HCEC 1CT (cell line): ENCODE results near the gene IRF6.

Experiments used
- DNase-seq: peaks from one replicate; pipeline ENCODE4 v3.0.0-alpha.2; 2017

Gene IRF6

DNA sequence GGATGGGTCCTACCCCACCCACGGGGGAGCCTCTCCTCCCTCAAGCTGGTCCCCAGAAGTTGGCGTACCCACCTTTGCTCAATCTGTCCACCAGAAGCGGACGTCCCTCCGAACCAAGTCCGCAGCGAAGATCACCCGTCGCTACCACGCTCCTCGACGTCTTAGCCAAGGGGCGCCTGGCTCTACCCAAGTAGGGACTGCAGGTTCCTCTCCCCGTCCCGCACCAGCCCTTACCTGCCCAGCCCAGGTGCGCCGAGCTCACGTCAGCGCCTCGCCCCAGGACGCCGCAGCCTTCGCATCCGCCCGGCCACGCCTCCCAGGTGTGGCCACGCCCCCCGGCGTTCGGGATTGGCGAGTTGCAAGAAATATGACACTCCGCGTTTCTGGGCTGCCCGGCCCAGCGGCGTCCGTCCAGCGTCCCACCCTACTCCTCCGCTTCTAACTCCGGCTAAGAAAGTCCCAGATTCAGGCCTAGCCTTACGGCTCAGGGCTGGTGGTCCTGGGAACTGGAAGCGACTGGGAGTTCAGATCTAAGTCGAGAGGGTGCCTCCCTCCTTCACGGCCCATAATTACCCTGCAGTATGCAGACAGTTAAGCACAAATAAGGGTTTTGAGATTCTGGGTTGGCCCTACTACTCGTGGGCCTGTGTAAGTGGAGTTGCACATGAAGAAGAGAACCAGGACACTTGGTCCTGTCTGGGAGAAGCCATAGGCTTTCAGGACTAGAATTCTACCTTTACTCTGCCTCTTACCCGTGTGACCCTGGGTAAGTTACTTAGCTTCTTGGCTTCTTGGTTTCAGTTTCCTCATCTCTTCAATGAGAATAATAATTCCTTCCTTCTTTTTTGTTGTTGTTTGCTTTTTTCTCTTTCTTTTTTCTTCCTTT lies at the start of gene IRF6:
Gene IRF6 (minus strand): TSS at position 268 of the 886 bp plus-strand sequence. CDS start 4,729 bp downstream, outside the sequence.
- DNase-seq, result no peak

DNA sequence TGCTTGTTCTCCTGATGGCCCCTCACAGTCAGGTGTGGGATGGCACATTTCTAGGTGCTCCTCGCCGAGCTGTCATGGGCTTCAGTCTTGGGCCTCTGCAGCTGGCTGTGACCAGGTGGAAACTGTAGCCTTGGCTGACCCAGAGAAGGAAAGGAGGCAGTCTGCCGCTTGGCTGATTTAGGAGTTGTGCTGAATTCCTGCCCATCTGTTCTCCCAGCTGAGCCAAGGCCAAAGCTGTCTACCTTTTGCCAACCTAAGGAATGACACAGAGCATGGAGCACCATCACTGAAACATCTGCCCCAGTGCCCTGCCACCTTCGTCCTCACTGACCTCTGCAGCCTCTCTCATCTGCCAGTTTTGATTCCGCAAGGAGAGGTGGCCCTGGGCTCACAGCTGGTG lies 49.7 kb upstream of the IRF6 start:
- DNase-seq, result no peak

DNA sequence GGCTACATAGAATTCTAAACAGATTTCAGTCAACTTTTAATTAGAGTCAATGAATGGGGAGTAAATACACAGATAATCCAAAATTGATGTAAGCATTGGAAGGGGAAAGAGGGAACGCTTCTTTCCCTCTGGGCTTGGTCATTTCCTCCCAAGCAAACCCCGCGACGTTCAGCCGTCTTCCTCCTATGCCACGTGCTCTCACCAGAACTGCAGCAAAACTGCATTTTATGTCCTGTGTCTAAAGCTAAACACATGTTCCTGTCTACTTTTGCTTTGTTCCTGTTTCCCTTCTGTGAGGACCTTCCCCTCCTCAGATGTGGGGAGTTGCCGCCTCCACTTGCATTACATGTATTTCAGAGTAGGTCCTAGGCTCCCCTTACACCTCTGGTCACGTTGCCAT lies 49.1 kb upstream of the IRF6 start:
- no peak for DNase-seq

- no peak for DNase-seq
These were observed 48.3 kb upstream of the IRF6 start for GRCh38 chr1:209854196-209854595.

DNA sequence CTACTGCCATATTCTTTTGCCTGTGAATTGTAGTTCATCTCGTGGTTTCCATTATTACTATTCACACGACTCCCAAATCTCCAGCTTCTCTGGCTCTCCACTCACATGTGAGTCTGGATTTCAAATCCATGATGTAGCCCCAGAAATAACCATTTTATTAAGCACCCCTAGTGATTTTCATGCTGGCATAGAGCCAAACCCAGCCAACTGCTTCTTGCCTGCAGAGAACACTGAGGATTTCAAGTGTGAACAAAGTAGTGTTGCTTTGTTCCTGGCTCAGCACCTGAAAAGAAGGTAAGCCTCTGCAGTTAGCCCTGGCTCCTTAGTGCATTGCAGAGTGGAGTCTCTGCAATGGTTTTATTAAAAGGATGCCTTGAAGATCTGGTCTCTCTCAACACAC lies 47.7 kb upstream of the IRF6 start:
- no peak for DNase-seq

DNA sequence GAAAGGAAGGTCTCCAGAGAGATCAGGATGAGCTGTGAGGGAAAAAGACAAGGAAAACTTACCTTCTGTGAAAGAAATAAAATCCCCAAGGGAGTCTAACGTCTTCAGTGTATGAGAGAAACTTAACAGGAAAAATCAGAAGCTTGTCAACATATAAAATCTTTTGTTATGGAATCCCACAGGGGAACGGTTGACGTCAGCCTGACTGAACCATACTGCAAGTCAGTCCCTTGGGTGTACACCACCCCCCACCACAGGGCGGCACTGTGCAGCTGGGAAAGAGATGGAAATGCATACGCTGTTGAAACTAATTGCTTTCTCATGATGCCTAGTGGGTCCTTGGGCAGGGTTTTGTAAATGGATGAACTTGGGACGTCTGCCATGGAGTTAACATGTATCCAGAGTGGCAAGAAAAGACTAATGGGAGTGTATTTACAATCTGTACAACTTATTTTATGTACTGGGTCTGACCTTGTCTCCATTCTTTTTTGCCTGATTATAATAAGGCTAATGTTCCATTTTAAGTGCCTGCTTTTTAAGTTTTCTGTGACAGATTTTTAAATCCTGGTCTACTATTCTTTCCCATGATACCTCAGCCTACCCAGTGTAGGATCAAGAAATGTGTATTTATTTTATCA lies 44.5 kb upstream of the IRF6 start:
- DNase-seq, result peak; percentile 48

- no peak for DNase-seq
These were observed 43.4 kb upstream of the IRF6 start for GRCh38 chr1:209849388-209849787.

DNA sequence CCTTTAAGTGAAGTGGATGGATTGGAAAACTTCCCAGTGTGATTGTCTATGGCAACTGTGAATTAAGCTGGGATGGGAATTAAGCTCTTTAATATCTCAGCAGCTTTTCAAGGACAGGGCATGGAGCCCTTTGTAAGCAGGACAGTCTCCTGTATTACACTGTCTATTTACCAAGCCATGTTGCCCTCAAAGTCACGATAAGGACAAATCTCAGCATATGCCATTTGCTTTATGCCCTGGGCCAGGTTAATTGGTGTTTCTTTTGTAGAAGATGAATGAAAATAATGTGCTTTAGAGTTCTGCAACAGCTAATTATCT lies 39.4 kb upstream of the IRF6 start:
- no peak for DNase-seq

GRCh38 chr1:209844695-209845407 lies 38.9 kb upstream of the IRF6 start:
- no peak for DNase-seq

GRCh38 chr1:209840611-209841010 lies 34.7 kb upstream of the IRF6 start:
- DNase-seq, result no peak

- peak; percentile 95 for DNase-seq
These were observed 34.1 kb upstream of the IRF6 start for GRCh38 chr1:209839875-209840546.

DNA sequence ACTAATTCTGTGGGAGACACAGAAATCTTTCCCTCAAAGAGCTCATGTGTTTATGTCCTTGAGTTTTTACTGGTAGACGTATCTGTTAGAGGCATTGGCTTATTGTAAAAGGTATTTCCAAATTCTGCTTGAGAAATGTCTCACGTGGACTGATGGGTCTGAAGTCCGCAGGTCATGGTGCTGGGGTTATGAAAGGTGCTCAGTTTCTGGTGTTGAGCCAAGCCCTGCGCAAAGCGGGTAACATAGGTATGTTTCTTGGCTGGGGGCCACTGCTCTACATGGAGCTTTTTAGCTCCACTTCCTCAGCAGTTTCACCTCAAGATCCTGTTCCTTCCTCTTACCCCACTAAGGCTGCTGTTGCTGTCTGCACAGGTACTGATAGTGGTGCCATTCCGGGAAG lies 32.6 kb upstream of the IRF6 start:
- no peak for DNase-seq

GRCh38 chr1:209837671-209838070 lies 31.7 kb upstream of the IRF6 start:
- DNase-seq, result no peak

GRCh38 chr1:209835782-209836298 lies 29.9 kb upstream of the IRF6 start:
- DNase-seq, result peak; percentile 76

DNA sequence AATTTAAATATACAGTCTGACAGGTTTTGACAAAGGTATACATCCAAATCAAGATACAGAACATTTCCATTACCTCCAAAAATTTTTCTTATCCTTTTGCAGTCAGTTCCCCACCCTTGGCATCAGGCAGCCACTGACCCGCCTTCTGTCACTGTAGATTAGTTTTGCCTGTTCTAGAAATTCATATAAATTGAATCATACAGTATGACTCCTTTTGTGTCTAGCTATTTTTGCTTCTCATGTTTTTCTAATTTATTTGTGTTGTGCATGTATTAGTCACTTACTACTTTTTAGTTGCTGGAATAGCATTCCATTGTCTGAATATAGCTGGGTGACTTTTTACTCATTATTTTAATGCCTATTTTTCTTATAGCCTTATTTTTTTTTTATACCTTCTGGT lies 25.7 kb upstream of the IRF6 start:
- DNase-seq, result peak; percentile 93

GRCh38 chr1:209830722-209831121 lies 24.8 kb upstream of the IRF6 start:
- no peak for DNase-seq

- peak; percentile 65 for DNase-seq
These were observed 23.8 kb upstream of the IRF6 start for GRCh38 chr1:209829716-209830115.

- DNase-seq, result peak; percentile 97
These were observed 21.7 kb upstream of the IRF6 start, which contains the start of gene UTP25 for GRCh38 chr1:209827384-209828262. Gene UTP25 (plus strand): TSS chr1:209827972. CDS start chr1:209828064, 92 bp downstream.

DNA sequence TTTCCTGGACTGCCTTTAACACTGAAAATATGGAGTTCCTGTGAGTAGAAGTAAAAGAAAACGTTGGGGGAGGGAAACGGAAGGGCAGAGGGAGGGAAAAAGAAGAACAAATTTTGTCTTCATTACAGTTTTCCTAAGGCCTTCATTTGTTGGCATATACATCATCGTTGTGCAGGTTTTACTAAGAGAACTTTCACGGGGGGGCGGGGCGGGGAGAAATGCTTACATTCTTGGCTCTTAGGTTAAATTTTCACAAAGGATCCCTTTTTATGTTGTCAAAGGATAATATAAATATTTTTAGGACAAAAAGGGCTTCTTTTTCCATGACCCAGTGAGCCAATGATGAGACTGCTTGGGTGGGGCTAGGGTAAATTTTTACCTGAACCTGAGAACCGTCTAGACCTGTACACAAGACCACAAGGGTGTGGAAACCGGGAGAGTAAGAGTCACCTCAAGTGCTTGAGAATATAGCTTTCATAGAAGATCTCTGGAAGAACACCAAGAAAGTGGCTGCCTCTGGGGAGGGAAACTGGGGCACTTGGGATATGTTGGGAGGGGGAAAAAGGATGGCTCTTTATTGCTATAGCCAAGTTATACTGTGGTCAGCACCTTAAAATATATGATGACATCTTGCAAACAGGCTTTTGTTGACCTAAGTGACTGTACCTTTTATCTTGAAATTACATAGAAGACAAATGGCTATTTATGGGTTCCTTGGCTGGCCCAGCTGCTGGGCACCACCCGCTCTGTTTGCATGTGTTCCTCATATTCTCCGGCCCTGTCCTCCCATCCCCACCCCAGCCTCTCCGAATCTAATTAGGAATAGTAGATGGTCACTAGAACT lies 19.9 kb upstream of the IRF6 start:
- DNase-seq, result no peak

DNA sequence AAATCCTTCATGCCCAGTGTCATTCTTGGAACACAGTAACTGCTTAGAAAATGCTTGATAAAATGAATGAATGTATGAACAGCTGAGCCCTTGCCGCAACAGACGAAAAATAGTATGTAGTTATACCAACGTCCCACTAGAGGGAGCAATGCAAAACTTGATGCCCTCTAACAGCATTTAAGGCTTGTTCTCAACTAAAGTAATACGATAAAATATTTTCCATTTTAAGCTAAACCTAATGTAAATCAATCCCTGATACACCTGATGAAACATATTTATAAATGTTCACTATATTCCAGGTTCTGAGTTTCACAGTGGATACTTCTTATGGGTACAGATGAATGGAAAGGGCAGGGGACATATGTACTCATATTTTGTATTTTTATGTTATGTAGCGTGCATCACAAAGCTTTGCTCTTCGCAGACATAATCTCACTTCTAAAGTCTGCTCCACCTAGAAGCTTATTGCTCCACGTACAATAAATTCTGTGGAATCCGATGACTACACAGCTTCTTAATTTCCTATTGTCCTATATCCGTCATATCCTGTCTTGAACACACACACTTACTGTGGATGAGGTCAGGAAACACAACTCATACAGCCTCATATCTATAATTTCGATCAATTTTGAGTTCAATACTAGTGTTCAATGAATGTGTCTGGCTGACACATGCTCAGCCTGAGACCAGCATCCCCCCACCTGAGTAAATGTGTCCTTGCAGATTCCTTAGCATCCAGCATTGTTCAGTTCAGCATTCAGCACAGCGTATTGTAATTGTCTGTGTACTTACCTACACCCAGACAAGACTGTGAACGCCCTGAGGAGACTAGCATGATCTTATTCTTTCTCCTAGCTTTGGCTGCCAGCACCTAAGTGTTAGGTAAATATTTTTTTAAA lies 17.4 kb upstream of the IRF6 start:
- peak; percentile 84 for DNase-seq
